Activated CD4-positive, CD25-positive, alpha-beta regulatory T cell treated with anti-CD3 and anti-CD28 coated beads, Interleukin-2, amount 50 U/mL, for 24 hours (primary cell): ENCODE measurements around the gene PSMC3.

Experiments used
- ATAC-seq, 2 donors: fragments of 150-1000 bp; cut with Tn5 transposase; one replicate each; pipeline ENCODE4 v1.10.0; 2021; ENCODE audit warnings: mild to moderate bottlenecking in 1 of 2, moderate library complexity in 1 of 2

PSMC3 gene

DNA sequence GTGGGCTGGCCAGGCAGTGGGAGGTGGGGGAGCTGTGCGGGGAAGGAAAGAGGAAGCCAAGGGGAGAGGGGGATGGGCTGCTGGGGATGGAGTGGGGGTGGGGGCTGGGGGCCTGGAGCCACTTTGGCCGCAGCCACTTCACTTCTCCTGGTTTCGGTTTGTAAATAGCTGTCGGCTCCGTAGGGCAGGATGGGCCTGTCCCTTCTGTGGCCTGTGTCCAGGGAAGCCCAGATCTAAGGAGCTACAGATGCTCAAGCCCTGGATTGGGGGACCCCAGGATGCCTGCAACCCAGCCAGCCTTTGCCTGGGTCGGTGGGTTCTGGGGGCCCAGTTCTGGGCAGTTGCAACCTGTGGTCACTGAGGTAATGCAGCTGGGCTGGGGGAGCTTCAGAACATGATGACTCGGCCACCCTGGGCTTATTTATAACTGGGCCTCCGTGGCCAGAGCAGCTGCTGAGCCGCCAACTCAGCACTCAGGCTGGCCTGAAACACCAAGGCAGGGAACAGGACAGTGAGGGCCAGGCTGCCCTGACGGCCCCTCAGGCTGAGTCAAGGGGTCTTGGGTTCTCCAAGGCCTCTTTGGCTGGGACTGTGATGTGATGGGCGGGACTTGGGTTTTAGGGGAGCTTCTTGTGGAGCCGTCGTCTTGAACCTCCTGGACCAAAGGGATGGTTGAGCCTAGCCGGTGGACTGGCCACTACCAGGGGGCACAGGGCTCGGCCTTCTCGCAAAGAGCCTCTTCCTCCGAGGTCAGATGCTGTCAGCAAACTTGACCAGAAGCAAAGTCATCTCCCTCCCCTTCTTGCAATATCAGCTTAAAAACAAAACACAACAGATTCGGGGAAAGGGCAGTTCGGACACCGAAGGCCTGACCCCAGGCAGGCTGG is 32.8 kb downstream of the PSMC3 start:
- ATAC-seq: no peak

DNA sequence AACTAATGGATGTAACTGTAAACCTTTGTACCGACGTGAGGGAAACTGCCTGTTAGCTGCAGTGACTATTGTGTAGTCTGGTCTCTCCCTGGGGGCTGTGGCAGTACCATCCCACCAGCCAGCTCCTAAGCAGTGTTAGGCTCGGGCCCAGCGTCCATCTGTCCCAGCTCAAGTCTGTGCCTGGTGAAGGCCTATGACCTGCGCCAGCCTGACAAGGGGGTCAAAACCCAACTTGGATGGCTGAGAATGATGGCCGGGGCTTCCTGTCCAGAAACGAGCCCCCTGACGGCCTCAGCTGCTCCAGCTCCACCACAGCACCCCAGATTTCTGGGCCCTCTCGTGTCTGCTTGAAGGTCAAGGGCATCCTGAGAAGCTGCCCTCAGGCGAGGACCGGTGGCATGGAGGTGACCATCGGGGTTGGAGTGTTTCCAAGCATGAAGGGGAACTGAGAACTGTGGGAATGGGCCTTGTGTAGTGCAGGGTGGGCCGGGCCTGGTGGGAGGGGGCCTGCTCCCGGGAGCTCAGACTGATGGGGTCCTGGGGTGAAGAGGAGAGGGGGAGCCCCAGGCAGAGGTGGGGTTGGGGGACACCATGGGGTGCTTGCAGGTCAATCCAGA is 33.6 kb downstream of the PSMC3 start:
- ATAC-seq: no peak

DNA sequence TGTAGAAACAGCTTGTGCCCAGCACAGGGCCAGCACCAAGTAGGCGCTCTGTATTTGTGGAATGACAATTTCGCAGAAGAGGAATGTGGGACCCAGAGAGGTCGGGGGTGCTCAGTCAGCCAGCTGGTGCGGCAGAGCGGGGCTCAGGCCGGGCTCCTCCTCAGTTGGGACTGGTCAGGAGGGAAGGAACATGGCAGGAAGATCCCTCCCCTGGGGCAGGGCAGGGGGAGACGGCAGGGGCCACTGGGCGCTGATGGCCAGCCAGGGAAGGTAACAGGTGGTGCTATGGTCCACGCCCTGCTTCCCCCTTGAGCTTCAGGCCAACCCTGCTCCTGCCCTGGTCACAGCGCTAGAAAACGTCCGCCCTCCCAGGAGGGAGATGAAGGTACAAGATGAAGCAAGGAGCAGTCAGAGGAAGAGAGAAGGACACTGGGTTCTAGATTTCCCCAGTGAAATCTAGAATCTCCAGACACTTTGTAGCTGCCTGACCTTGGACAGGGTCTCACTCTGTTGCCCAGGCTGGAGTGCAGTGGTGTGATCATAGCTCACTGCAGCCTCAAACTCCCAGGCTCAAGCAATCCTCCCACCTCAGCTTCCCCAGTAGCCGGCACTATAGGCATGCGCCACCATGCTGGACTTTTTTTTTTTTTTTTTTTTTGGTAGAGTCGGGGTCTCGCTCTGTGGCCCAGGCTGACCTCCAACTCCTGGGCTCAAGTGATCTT is 34.4 kb downstream of the PSMC3 start:
- no peak for ATAC-seq

DNA sequence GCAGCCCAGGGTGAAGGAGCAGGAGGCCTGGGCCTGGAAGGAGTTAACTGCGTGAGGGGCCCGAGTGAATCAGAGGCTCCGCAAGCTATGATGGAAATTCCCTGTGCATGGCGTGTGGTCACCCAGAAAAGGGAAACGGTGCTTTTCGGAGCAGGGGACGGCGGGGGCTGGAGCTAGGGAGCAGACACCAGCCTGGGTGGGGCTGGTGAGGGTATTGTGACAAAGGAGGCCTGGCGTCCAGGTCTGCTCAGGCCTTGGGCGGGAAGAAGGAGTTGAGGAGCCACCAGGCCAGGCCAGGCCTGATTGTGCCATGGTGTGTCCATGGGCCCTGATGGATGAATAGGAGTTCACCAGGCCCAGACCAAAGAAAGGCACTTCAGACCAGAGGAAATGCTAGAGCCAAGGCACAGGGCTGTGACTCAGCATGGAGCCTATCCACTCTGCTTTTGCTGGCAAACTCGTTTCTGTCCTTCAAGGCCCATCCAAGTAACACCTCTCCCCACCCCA is 35.1 kb downstream of the PSMC3 start:
- ATAC-seq: peak in 1 of 2 donors; percentile 9

DNA sequence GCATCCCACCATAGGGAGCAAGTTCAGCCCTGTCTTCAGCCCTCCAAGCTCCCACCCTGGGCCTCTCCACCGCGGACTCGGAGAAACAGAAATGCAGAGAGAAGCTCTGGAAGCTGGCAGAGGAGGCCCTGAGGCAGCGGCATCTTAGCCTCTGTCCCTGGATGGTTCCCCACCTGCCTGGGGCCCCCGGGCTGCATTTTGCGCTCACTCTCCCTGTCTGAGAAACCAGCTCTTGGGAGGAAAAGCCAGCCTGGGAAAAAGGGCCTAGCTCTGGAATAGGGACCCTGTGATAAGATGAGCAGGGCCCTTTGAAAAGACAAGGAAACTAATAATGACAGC is 35.8 kb downstream of the PSMC3 start:
- no peak for ATAC-seq

DNA sequence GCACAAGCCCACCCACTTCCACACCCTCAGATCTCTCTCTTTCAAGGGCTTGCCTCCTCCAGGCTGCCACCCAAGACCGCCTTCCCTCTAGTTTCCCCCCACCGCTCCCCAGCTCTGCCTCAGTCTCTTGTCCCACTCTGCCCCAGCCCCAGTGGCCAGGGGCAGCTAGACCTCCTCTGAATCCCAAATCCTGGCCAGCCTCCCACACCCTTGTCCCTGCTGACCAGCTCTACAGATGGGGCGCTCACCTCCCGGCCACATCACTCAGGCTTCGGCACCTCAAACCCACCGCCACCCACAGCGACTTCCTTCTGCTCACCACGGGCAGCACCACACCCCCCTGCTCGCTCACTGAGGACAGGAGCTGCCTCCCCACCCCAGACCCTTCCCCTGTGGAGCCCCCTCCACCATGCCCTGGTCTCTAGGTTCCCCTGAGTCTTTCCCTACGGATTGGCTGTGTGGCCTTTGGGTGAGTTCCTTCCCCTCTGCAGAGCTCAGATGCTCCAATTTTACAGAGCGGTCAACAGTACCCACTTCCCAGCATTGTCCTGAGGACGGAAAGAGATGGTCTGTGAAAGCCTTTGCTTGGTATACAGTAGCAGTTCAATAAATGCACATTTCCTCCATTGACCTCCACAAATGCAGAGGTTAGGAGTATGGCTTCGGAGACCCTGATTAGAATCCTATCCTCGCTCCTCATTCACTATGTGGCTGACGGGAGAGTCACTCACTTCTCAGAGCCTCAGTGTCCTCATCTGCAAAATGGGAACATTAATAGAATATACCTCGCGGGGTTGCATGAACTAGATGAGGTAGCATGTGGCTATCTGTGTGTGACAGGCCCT is 36.4 kb downstream of the PSMC3 start:
- ATAC-seq: no peak

DNA sequence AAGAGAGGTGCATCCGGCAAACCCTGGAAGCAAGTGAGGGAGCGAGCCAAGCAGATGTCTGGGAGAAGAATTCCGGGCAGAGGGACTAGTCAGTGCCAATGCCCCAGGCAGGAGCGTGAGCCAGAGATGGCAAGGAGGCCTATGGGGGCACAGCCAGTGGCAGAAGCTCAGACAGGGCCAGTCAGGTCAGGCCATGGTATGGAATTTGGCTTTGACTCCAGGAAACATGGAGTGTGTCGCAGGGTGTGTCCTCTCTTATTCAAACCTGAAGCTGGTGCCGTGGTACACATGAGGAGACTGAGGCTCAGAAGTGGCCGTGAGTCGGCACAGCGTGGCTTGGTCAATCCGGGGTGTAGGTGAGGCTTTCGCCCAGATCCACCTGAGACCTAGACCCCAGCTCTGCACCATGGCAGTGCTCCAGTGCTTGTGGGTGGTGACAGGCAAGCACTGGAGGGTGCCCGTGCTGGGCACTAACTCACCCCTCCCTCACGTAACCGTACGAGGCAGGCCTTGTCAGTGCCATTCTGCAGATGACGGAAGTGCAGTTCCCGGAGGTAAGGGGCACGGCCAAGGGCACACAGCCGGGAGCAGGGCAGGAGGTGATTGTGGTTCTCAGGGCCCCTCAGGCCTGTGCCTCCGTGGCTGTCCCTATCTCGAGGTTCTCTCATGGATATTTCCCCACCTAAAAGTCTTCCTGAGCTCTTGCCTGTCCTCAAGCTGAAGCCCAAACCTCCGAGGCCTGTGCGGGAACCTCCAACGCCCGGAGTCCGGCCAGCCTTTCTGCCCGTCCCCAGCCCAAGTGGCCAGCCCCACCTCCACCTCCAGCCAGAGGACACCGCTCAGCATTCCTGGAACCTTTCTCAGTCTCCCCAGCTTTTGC is 37.3 kb downstream of the PSMC3 start:
- ATAC-seq: peak in 1 of 2 donors; percentile 14

DNA sequence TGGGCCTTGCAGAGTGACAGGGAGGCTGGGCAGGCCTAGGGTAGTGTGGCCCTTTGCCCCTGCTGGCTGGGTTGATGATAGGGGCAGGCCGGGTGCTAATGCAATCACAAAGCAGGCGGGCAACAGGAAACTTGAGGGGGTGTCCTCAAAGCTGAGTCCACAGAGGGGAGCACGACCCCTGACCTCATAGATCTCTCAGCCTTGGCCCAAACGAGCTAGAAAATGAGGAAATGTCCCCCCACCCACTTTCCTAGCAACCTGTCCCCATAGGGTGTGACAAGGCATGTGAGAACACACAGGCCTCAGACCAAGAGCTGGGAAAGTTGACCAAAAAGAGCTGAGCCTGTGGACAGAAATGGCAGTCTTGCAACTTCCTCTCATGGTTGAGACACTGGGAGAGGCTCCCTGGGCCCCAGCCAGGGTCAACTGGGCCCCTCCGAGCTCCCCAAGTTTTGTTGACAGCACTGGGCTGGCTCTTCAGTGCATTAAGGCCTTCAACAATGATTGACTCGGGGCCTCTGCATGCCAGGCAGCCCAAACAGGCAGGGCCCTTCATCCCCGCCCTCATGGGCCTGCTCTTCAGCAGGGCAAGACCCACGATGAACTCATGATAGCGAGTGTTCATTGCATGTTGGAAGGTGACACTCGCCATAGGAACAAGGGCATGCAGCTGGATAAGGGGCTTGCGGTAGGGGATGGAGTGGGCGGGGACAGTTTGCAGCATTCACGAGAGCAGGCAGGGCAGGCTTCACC is 38.1 kb downstream of the PSMC3 start:
- ATAC-seq: no peak

DNA sequence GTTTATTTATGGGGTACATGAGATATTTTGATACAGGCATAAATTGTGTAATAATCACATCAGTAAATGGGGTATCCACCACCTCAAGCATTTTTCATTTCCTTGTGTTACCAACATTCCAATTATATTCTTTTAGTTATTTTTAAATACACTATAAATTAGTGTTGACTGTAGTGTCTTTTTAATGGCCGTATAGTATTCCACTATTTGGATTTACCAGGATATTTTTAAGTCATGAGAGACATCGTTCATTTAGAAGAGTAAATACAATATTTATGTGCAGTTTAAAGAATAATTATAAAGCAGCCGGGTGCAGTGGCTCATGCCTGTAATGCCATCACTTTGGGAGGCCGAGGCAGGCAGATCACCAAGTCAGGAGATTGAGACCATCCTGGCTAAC is 41.7 kb downstream of the PSMC3 start:
- ATAC-seq: no peak

DNA sequence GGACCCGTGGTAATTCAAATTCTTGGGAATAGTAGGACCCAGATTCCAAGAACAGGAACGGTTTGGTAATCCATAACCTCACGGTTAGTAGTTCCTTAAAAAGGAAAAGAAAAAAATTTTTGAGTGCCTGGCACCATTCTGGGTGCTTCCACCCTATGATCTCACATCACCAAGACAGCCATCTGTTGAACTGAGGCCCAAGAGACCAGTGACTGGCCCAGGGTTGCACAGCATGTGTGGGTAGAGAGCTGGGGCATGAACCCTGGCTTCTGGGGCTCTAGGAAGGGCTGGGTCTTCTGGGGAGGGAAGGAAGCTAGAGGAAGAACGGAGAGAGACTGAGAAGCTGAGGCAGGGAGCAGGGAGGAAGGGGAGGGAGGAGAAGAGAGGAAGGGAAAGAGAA is 43.2 kb downstream of the PSMC3 start:
- no peak for ATAC-seq

DNA sequence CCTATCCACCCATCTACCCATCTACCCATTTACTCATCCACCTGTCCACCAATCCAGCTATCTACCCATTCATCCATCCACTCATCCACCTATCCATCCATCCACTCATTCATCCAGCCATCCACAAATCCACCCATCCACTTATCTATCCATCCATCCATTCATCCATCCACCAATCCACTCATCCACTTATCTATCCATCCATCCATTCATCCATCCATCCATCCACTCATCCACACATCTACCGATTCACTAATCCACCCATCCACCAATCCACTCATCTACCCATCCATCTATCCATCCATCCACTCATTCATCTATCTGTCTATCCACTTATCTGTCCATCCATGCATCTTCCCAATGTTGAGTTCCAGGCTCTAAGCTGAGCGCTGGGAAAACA is 46.2 kb downstream of the PSMC3 start:
- ATAC-seq: no peak

DNA sequence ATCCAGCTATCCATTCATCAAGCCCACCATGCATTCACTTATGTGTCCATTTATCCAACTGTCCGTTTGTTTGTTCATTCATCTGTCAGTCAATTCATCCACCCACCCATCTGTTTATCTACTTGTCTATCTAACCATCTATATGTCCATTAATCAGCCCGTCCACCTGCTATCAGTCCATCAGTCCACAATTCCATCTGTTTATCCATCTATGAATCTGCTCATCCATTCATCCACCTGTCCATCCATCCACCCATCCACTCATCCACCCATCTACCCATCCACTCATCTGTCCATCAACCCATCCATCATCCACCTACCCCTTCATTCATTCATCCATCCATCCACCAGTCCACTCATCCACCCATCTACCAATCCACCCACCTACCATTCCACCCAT is 46.9 kb downstream of the PSMC3 start:
- no peak for ATAC-seq

DNA sequence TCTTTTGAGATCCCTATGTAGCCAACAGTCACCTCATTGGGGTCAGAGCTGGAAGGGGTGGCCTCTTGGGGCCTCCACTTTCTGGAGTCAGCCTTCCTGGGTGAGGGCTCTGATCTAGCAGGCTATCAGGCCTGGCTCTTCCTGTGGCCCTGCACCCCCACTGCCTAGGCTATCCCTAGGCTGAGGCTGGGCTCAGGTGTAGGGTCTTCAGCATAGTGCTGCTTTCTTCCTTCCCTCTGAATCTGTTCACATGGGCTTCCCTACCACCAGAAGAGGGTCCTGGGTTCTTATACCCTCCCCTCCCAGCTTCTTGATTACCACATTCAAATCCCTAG is 47.4 kb downstream of the PSMC3 start:
- no peak for ATAC-seq

DNA sequence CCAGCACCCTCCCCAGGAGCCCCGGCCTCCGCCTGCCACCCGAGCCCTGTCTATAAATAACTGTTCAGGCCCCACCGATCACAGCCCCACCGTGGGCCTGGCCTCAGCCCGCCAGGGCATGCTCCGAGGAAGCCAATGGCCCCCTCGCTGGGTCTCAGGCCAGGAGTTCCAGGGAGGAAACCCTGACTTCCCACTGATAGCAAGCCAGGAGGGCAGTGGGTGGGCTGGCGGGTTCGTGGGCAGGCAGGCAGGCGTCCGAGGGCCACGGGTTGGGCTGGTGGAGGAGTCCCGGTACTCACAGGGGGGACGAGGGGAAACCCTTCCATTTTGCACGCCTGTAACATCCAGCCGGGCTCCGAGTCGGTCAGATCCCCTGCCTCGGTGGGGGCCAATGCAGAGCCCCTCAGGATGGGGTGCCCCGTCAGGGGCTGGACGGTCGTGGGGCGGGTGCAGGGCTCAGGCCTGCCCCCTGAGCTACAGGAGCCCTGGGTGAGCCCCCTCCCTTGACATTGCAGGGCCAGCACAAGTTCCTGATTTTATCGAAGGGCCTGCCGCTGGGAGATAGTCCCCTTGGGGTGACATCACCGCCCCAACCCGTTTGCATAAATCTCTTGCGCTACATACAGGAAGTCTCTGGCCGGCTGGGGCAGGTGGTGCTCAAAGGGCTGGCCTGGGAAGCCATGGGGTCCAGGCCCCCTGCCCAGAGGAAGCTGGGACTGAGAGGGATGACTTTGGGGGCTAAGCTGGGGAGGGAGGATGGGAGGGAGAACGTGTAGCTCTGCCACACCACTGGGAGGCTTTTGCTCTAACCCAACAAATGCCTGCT is 48.0 kb downstream of the PSMC3 start, which contains the start of gene SPI1:
Gene SPI1 (minus strand): TSS at position 538 of the 826 bp plus-strand sequence. CDS start 194 bp downstream, at position 344.
- ATAC-seq: peak in 1 of 2 donors; percentile 14

DNA sequence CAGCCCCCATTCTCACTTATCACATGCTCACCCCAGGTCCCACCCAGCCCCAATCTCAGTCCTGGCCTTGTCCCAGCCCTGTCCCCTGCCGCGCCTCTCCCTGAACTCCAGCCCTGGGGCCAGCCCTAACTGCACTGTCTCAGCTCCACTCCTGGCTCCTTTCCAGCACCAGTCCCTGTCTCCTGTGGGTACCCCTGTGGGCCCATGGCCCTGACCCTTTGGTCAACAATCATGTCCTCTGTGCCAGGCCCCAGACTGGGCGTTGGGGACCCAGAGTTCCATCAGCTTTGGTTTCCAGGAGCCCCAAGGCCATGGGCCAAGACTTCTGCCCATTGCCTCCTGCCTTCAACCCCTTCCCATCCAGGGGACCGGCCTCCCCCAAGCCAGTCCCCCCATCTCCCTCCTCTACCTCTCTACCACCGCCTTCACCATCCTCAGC is 48.6 kb downstream of the PSMC3 start:
- no peak for ATAC-seq

DNA sequence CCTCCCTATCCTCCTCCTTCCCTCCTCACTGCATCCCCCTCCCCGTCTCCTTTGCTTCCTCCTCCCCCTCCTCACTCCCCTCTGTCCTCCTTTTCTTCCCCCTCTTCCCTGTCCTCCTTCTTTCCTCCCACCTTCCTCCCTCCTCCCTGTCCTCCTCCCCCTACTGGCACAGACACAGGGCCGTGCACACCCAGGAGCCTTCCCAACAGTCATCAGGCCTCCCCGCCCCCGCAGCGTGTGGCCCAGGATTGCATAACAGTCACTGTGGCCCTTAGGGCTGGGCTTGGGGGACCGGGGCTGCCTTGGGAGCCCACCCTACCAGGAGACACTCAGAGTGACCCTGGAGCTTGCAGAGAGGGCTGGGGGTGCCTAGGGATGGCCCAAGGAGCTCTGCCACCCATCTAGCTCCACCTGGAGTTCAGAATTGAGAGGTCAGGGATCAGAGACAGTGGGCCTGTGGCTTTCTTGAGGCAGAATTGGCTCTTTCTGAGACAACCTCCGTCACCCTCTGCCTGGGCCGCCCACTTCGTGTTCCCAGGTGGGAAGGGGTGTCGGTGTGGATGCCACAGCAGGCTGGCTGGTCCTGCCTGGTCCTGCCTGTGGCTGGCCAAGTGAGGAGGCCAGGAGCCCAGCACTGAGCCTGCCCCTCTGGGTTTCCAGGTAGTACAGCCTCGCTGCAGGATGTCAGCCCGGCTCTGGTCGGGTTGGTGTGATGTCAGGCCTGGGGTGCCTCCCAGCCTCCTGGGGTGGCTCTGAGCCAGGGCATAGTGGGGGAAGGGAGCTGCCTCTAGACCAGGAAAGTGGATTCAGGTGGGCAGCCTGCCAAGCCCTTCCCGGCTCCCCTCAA is 49.5 kb downstream of the PSMC3 start:
- no peak for ATAC-seq

DNA sequence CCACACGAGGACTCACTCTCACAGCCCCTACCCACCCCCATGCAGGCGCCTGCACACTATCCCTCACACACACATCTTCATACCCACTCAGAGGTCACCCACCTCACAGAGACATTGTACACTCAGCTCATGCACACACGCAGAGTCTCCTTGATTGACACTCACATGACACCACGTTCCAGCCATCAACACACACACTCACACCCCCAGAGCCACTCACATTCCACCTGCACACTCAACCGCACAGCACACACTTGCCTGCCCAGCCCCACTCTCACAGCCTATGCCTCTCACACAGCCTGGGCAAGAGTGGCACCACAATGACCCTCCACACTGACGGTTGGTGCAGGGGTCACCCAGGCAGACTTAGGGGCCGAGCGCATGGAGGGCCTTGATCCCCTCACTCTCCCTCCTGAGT is 50.1 kb downstream of the PSMC3 start:
- no peak for ATAC-seq

DNA sequence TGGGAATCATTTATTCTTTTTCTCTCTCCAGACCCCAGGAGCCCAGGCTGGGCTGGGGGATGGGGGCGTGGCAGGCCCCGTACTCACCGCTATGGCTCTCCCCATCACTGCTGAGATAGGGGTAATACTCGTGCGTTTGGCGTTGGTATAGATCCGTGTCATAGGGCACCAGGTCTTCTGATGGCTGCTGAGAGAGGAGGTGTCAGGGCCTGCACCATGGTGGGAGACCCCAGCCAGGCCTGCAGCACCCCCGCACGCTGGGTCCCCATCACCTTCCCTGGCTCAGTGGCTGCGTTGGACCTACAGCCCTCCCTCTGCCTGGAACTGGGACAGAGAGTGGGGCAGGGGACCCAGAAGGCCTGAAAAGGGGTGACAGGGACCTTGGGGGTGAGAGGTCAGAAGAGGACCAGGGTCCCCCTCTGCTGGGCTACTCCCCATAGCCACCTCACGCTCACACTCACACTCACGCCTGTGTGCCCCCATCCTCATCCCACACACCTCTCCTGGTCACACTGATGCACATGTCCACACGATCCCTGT is 50.6 kb downstream of the PSMC3 start:
- no peak for ATAC-seq

DNA sequence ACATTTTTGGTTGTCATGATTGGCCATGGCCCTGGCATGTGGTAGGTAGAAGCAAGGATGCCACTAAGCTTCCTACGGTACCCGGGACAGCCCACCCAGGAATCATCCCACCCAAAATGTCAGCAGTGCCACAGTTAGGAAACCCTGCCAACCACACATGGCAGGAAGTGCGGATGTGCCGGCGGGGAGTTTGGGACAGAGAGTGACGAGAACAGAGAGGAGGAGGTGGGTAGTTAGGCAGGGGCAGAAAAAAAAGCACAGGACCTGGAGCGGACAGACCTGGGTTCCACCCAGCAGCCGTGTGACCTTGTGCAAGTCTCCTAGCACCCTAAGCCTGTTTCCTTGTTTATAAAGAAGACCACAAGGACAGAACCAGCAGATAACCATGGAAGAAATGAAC is 51.2 kb downstream of the PSMC3 start:
- ATAC-seq: no peak
